Skeletal muscle tissue (tissue), 4 donors: Measurements from ENCODE around the gene OCA2. TPM values are rescaled to one million over a fixed set of nuclear protein-coding genes. Genes with fewer than 3 reads are reported as not detected.

Experiments used
- H3K27ac ChIP-seq: one replicate; pipeline ENCODE4 v1.7.0; 2013; ENCODE audit warnings: mild to moderate bottlenecking, low read depth, low read length, inconsistent platforms
- H3K27me3 ChIP-seq, 3 donors: one replicate each; pipeline ENCODE4 v1.7.0; 2013; ENCODE audit warnings: low read length in 3 of 3; ENCODE audit not compliant: control insufficient read depth in 3 of 3, insufficient read depth in 3 of 3
- H3K36me3 ChIP-seq, 3 donors: one replicate each; pipeline ENCODE4 v1.7.0; 2013; ENCODE audit warnings: low read length in 3 of 3; ENCODE audit not compliant: control insufficient read depth in 3 of 3, insufficient read depth in 3 of 3
- H3K4me1 ChIP-seq, 3 donors: one replicate each; pipeline ENCODE4 v1.7.0; 2013; ENCODE audit warnings: low read length in 3 of 3, mild to moderate bottlenecking in 3 of 3; ENCODE audit not compliant: control insufficient read depth in 3 of 3, insufficient read depth in 3 of 3
- H3K4me3 ChIP-seq, 3 donors: one replicate each; pipeline ENCODE4 v1.7.0; 2013; ENCODE audit warnings: low read length in 3 of 3
- H3K9ac ChIP-seq, 3 donors: one replicate each; pipeline ENCODE4 v1.7.0; 2013; ENCODE audit warnings: low read length in 3 of 3, mild to moderate bottlenecking in 3 of 3, moderate library complexity in 2 of 3, low read depth in 1 of 3
- H3K9me3 ChIP-seq, 3 donors: one replicate each; pipeline ENCODE4 v1.7.0; 2013; ENCODE audit warnings: low read length in 3 of 3; ENCODE audit not compliant: control insufficient read depth in 3 of 3
- total RNA-seq: library from RNA; depleted of rRNA; stranded (reverse); fragments of >200 nt; gene quantifications from one replicate; pipeline ENCODE4 v1.2.3, GENCODE V29; 2014
- donor health status: Osteomylitis.

Gene OCA2
- total RNA-seq, 1 donor from 2014 or later: 5.7 TPM

GRCh38 chr15:27784107-27784506 lies 315.0 kb downstream of the OCA2 start:
- H3K27me3 ChIP-seq: no peaks in the 10 kb centered on the region
- no peaks in the 10 kb centered on the region for H3K4me1 ChIP-seq
- no peak overlapping the region for H3K27ac ChIP-seq
- H3K4me3 ChIP-seq: no peak overlapping the region
- H3K36me3 ChIP-seq: no peaks in the 10 kb centered on the region
- H3K9me3 ChIP-seq: peaks cover 0 to 2% (median 0%) of the 10 kb centered on the region in 3 donors
- H3K9ac ChIP-seq: no peak overlapping the region

GRCh38 chr15:27783678-27784077 lies 315.4 kb downstream of the OCA2 start:
- Histone ChIP-seq H3K9me3 (peaks cover 0 to 2% (median 0%) of the 10 kb centered on the region in 3 donors), H3K27me3 (no peaks in the 10 kb centered on the region), H3K36me3 (no peaks in the 10 kb centered on the region), H3K27ac (no peak overlapping the region), H3K4me1 (no peaks in the 10 kb centered on the region), H3K4me3 (no peak overlapping the region), H3K9ac (no peak overlapping the region)

GRCh38 chr15:27782125-27782524 lies 317.0 kb downstream of the OCA2 start:
- Histone ChIP-seq H3K27ac (no peak overlapping the region), H3K36me3 (no peaks in the 10 kb centered on the region), H3K9me3 (peaks cover 0 to 2% (median 0%) of the 10 kb centered on the region in 3 donors), H3K4me1 (no peaks in the 10 kb centered on the region), H3K9ac (no peak overlapping the region), H3K27me3 (no peaks in the 10 kb centered on the region), H3K4me3 (no peak overlapping the region)

- Histone ChIP-seq H3K27me3 (no peaks in the 10 kb centered on the region), H3K4me1 (no peaks in the 10 kb centered on the region), H3K36me3 (no peaks in the 10 kb centered on the region), H3K9ac (no peak overlapping the region), H3K4me3 (no peak overlapping the region), H3K9me3 (peaks cover 0 to 2% (median 0%) of the 10 kb centered on the region in 3 donors), H3K27ac (no peak overlapping the region)
These were observed 322.6 kb downstream of the OCA2 start for GRCh38 chr15:27776501-27776900.

- Histone ChIP-seq H3K4me3 (no peak overlapping the region), H3K4me1 (no peaks in the 10 kb centered on the region), H3K9me3 (no peaks in the 10 kb centered on the region), H3K9ac (no peak overlapping the region), H3K36me3 (no peaks in the 10 kb centered on the region), H3K27ac (no peak overlapping the region), H3K27me3 (no peaks in the 10 kb centered on the region)
These were observed 324.5 kb downstream of the OCA2 start for GRCh38 chr15:27774638-27775037.

GRCh38 chr15:27774191-27774590 lies 324.9 kb downstream of the OCA2 start:
- Histone ChIP-seq H3K9me3 (no peaks in the 10 kb centered on the region), H3K36me3 (no peaks in the 10 kb centered on the region), H3K4me3 (no peak overlapping the region), H3K27ac (no peak overlapping the region), H3K9ac (no peak overlapping the region), H3K4me1 (no peaks in the 10 kb centered on the region), H3K27me3 (no peaks in the 10 kb centered on the region)

- Histone ChIP-seq H3K27ac (no peak overlapping the region), H3K36me3 (no peaks in the 10 kb centered on the region), H3K27me3 (no peaks in the 10 kb centered on the region), H3K4me3 (no peak overlapping the region), H3K9me3 (peaks cover 0 to 3% (median 0%) of the 10 kb centered on the region in 3 donors), H3K4me1 (no peaks in the 10 kb centered on the region), H3K9ac (no peak overlapping the region)
These were observed 327.2 kb downstream of the OCA2 start for GRCh38 chr15:27771892-27772291.

- Histone ChIP-seq H3K9ac (no peak overlapping the region), H3K36me3 (no peaks in the 10 kb centered on the region), H3K4me3 (no peak overlapping the region), H3K27ac (no peak overlapping the region), H3K4me1 (no peaks in the 10 kb centered on the region), H3K9me3 (peaks cover 0 to 6% (median 0%) of the 10 kb centered on the region in 3 donors), H3K27me3 (no peaks in the 10 kb centered on the region)
These were observed 328.2 kb downstream of the OCA2 start for GRCh38 chr15:27770769-27771554.

GRCh38 chr15:27770086-27770607 lies 329.0 kb downstream of the OCA2 start:
- no peak overlapping the region for H3K27ac ChIP-seq
- H3K9me3 ChIP-seq: peaks cover 0 to 6% (median 0%) of the 10 kb centered on the region in 3 donors
- no peaks in the 10 kb centered on the region for H3K4me1 ChIP-seq
- no peaks in the 10 kb centered on the region for H3K27me3 ChIP-seq
- H3K36me3 ChIP-seq: no peaks in the 10 kb centered on the region
- H3K9ac ChIP-seq: no peak overlapping the region
- H3K4me3 ChIP-seq: no peak overlapping the region

GRCh38 chr15:27769652-27770051 lies 329.5 kb downstream of the OCA2 start:
- no peak overlapping the region for H3K9ac ChIP-seq
- peaks cover 0 to 6% (median 0%) of the 10 kb centered on the region in 3 donors for H3K9me3 ChIP-seq
- H3K4me1 ChIP-seq: no peaks in the 10 kb centered on the region
- no peaks in the 10 kb centered on the region for H3K36me3 ChIP-seq
- H3K27me3 ChIP-seq: no peaks in the 10 kb centered on the region
- no peak overlapping the region for H3K4me3 ChIP-seq
- H3K27ac ChIP-seq: no peak overlapping the region
